GM19467 (cell line): ENCODE data around the gene OPN3.
"Not testable (repeated sequence)": the region's sequence is repeated elsewhere in the genome, so short reads cannot be mapped to it uniquely, and the experiment has no call there.

ENCODE experiments used
- ATAC-seq: cut with Tn5 transposase; IDR thresholded peaks from one replicate; pipeline ENCODE4 v1.9.1; 2021; ENCODE audit warnings: mild to moderate bottlenecking, moderate library complexity; ENCODE audit not compliant: unreplicated experiment

Gene OPN3

GRCh38 chr1:241640149-241640866 is at the start of gene OPN3, which contains the start of gene CHML:
Gene OPN3 (minus strand): TSS chr1:241640369. CDS start chr1:241640254, 115 bp downstream.
Gene CHML (minus strand): TSS chr1:241640369. CDS start chr1:241635766, 4,603 bp downstream.
- ATAC-seq: peak; percentile 91

GRCh38 chr1:241688940-241689368 is 48.8 kb upstream of the OPN3 start:
- ATAC-seq: no peak

- ATAC-seq: no peak
Observed at GRCh38 chr1:241684108-241684507, 43.9 kb upstream of the OPN3 start.

GRCh38 chr1:241682921-241683320 is 42.8 kb upstream of the OPN3 start:
- no peak for ATAC-seq

- ATAC-seq: not testable (repeated sequence)
Observed at GRCh38 chr1:241681861-241682448, 41.8 kb upstream of the OPN3 start.

- no peak for ATAC-seq
Observed at GRCh38 chr1:241679961-241680360, 39.8 kb upstream of the OPN3 start.

- no peak for ATAC-seq
Observed at GRCh38 chr1:241679404-241679803, 39.2 kb upstream of the OPN3 start.

- no peak for ATAC-seq
Observed at GRCh38 chr1:241678536-241678935, 38.4 kb upstream of the OPN3 start.

GRCh38 chr1:241677201-241677600 is 37.0 kb upstream of the OPN3 start:
- ATAC-seq: peak; percentile 84

GRCh38 chr1:241675983-241676382 is 35.8 kb upstream of the OPN3 start:
- no peak for ATAC-seq

GRCh38 chr1:241674805-241675384 is 34.7 kb upstream of the OPN3 start:
- ATAC-seq: no peak

GRCh38 chr1:241672301-241672700 is 32.1 kb upstream of the OPN3 start:
- ATAC-seq: no peak

- no peak for ATAC-seq
Observed at GRCh38 chr1:241666419-241666818, 26.2 kb upstream of the OPN3 start.

- no peak for ATAC-seq
Observed at GRCh38 chr1:241660424-241660972, 20.3 kb upstream of the OPN3 start.

- not testable (repeated sequence) for ATAC-seq
Observed at GRCh38 chr1:241659016-241659415, 18.8 kb upstream of the OPN3 start.

- ATAC-seq: no peak
Observed at GRCh38 chr1:241658081-241658793, 18.1 kb upstream of the OPN3 start.

GRCh38 chr1:241654641-241655040 is 14.5 kb upstream of the OPN3 start:
- no peak for ATAC-seq

- ATAC-seq: no peak
Observed at GRCh38 chr1:241654019-241654418, 13.8 kb upstream of the OPN3 start.

- ATAC-seq: no peak
Observed at GRCh38 chr1:241652012-241652411, 11.8 kb upstream of the OPN3 start, which contains the start of gene WDR64. Gene WDR64 (plus strand): TSS chr1:241652281. CDS start chr1:241652485, 204 bp downstream.

- ATAC-seq: no peak
Observed at GRCh38 chr1:241648159-241648558, 8.0 kb upstream of the OPN3 start.

GRCh38 chr1:241647658-241648057 is 7.5 kb upstream of the OPN3 start:
- no peak for ATAC-seq
